Transverse colon (tissue), 4 donors: ENCODE measurements around the gene CD8B2. TPM values are rescaled to one million over a fixed set of nuclear protein-coding genes. Genes with fewer than 3 reads are reported as not detected.

ENCODE experiments used
- DNase-seq: peaks from one replicate; pipeline ENCODE4 v3.0.0-alpha.2; 2019
- H3K27ac ChIP-seq, 4 donors: fragments of 200-600 bp; sonication (generic); 2 replicates each; pipeline ENCODE4 v1.5.1; 2016 to 2018; ENCODE audit warnings: inconsistent platforms in 4 of 4
- H3K27me3 ChIP-seq: fragments of 200-600 bp; sonication (generic); 2 replicates; pipeline ENCODE4 v1.5.1; 2017; ENCODE audit warnings: inconsistent platforms
- H3K36me3 ChIP-seq, 4 donors: fragments of 200-600 bp; sonication (generic); 2 replicates each; pipeline ENCODE4 v1.5.1; 2017 to 2019; ENCODE audit warnings: inconsistent platforms in 4 of 4
- H3K4me1 ChIP-seq, 4 donors: fragments of 200-600 bp; sonication (generic); 2 replicates each; pipeline ENCODE4 v1.5.1; 2017 to 2020; ENCODE audit warnings: inconsistent platforms in 4 of 4
- H3K4me3 ChIP-seq, 4 donors: fragments of 200-600 bp; sonication (generic); 1 replicate in 1 of 4; 2 replicates in 3 of 4; pipeline versions ENCODE4 v1.5.1 to v1.6.1; 2017 to 2019; ENCODE audit warnings: inconsistent platforms in 4 of 4
- H3K9me3 ChIP-seq, 2 donors: fragments of 200-600 bp; sonication (generic); 2 replicates each; pipeline ENCODE4 v1.5.1; 2017 to 2019; ENCODE audit warnings: inconsistent platforms in 2 of 2
- EP300 ChIP-seq: sonication (generic); formaldehyde crosslinking; IDR thresholded peaks from one replicate; pipeline ENCODE4 v1.6.1; 2017; ENCODE audit warnings: antibody characterized with exemption, low read depth
- POLR2A ChIP-seq: fragments of 450-650 bp; IDR thresholded peaks from one replicate; pipeline ENCODE4 v1.6.1; 2016; ENCODE audit warnings: antibody characterized with exemption, mild to moderate bottlenecking, moderate library complexity
- POLR2AphosphoS5 ChIP-seq, 3 donors: sonication (generic); formaldehyde crosslinking; IDR thresholded peaks; one replicate each; pipeline ENCODE4 v1.6.1; 2016; ENCODE audit warnings: antibody characterized with exemption in 3 of 3
- WGBS, 2 donors: methylation state at CpG; one replicate each; pipeline ENCODE4 v1.1.5; 2018; ENCODE audit warnings: low coverage in 1 of 2; 5-methylcytosine and 5-hydroxymethylcytosine counted together
- in situ Hi-C, 4 donors: fragments of 200-750 bp; cut with MboI; loops; one replicate each; pipeline versions ENCODE4 v1.15.0 to v1.15.1; 2017; ENCODE audit warnings: low sequenced_read_pairs in 3 of 4, low pct_ligation_motif_present in 1 of 4, low pct_unique_long_range_greater_than_20kb in 1 of 4
- intact Hi-C: fragments of 100-400 bp; cut with DNase I; formaldehyde crosslinking; loops from one replicate; pipeline ENCODE4 v1.15.1; 2023; ENCODE audit warnings: low total_unique reads
- total RNA-seq, 4 donors: library from RNA; depleted of rRNA; stranded (reverse); fragments of >200 nt; gene quantifications; one replicate each; pipeline ENCODE4 v1.1.0, GENCODE V29; 2016
- TF ChIP-seq, protein P1 (sequence below), 5 experiments: fragments of 200-600 bp in 3 of 5; fragments of 450-650 bp in 2 of 5; sonication (generic) in 3 of 5; IDR thresholded peaks; 1 replicate in 2 of 5; 2 replicates in 3 of 5; pipeline ENCODE4 v1.5.1; 2016 to 2017; ENCODE audit warnings: antibody characterized with exemption in 5 of 5, inconsistent platforms in 3 of 5, mild to moderate bottlenecking in 2 of 5, moderate library complexity in 1 of 5

Gene CD8B2
- total RNA-seq, 4 donors from 2014 or later: not detected

DNA sequence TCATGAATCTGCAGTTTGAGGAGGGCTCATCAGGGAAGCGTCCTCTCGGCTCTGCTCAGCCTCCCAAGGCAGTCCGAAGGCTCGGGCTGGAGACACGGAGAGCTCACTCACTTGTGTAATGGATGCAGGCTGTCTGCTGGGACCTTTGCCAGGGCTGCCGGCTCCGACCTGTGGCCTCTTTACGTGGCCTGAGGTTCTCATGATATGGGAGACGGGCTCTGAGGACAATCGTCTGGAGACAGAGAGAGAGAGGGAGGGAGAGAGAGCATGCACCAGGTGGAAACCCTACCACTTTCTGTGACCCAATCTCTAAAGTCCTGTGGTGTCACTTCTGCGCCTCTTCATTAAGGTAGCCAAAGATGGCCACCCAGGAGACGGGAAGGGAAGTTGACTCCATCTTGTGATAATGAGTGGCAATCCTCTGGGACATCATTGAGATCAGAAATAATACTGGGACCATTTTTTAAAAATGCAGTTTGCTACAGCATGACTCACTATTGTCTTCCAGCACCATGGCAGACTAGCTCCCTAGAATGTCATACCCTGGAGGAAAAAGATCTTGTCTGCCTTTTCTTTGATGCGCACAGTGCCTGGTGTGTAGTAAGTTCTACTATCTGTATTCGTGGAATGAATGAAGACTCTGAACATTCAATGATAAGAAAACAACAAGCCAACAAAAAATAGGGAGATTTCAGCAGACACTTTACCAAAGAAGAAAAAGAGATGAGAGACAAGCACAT lies 60.2 kb downstream of the CD8B2 start:
- no peak for TF ChIP-seq POLR2A
- no peak for TF ChIP-seq EP300
- TF ChIP-seq, protein P1, sequence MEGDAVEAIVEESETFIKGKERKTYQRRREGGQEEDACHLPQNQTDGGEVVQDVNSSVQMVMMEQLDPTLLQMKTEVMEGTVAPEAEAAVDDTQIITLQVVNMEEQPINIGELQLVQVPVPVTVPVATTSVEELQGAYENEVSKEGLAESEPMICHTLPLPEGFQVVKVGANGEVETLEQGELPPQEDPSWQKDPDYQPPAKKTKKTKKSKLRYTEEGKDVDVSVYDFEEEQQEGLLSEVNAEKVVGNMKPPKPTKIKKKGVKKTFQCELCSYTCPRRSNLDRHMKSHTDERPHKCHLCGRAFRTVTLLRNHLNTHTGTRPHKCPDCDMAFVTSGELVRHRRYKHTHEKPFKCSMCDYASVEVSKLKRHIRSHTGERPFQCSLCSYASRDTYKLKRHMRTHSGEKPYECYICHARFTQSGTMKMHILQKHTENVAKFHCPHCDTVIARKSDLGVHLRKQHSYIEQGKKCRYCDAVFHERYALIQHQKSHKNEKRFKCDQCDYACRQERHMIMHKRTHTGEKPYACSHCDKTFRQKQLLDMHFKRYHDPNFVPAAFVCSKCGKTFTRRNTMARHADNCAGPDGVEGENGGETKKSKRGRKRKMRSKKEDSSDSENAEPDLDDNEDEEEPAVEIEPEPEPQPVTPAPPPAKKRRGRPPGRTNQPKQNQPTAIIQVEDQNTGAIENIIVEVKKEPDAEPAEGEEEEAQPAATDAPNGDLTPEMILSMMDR (IDR thresholded peaks at IDR 0.05): no peak
- no peak for TF ChIP-seq POLR2AphosphoS5 (IDR thresholded peaks at IDR 0.05)
- in situ Hi-C loops: loop anchor here in 3 of 4 donors (10.0 to 25.0 kb wide), 2 partner anchors 435 to 443 kb away; no protein-coding TSS in a partner anchor
- intact Hi-C loops: no loop called here
- Histone ChIP-seq H3K27me3 (peaks cover 5% of the 10 kb centered on the region), H3K36me3 (no peaks in the 10 kb centered on the region), H3K4me3 (no peak overlapping the region), H3K27ac (no peak overlapping the region), H3K9me3 (no peaks in the 10 kb centered on the region), H3K4me1 (peaks cover 7 to 19% (median 14%) of the 10 kb centered on the region in 4 donors)
- 45 to 66% methylated on average over 3 to 14 of the region's 14 CpGs for WGBS, 2 donors
- no peak for DNase-seq

DNA sequence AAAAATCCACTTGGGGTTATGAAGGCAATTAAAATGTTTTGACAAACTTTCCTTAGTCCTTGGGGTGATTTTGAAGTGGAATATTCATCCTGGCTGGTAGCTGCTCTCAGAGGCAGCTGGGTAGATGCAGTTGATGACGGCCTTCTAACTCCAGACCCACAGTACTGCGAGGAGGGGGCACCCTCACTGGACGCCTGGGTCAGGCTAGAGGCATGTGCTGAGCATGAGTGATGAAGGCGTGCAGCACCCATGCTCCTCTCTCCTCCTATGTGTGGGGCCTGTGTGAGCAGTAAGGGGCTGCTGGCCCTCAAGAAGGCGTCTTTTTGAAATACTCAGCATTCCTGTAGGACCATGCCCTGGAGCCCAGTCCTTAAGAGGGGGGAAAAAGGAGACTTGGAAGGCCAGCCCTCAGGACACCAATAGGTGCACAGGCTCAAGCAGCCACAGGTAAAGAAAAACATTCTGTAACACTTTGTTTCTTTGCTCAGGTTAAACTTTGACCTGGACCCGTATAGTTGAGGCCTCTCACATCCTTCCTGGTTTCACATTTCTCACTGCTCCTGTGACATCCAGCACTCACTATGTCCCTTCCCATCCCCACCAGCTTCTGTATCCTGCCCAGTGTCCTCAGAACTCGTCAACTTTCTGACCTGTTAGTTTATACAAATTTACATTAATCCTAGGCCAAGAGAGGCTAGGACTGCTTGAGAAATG lies 64.4 kb downstream of the CD8B2 start:
- in situ Hi-C loops (no loop called here), intact Hi-C loops (no loop called here)
- Histone ChIP-seq H3K27me3 (no peaks in the 10 kb centered on the region), H3K9me3 (no peaks in the 10 kb centered on the region), H3K27ac (no peak overlapping the region), H3K36me3 (no peaks in the 10 kb centered on the region), H3K4me1 (peaks cover 4 to 8% (median 6%) of the 10 kb centered on the region in 4 donors), H3K4me3 (no peak overlapping the region)
- no peak for DNase-seq
- WGBS, 2 donors: 20 to 53% methylated on average over 1 to 7 of the region's 7 CpGs
- TF ChIP-seq, protein P1 (IDR thresholded peaks at IDR 0.05): no peak
- TF ChIP-seq POLR2A: no peak
- no peak for TF ChIP-seq POLR2AphosphoS5 (IDR thresholded peaks at IDR 0.05)
- TF ChIP-seq EP300: no peak

DNA sequence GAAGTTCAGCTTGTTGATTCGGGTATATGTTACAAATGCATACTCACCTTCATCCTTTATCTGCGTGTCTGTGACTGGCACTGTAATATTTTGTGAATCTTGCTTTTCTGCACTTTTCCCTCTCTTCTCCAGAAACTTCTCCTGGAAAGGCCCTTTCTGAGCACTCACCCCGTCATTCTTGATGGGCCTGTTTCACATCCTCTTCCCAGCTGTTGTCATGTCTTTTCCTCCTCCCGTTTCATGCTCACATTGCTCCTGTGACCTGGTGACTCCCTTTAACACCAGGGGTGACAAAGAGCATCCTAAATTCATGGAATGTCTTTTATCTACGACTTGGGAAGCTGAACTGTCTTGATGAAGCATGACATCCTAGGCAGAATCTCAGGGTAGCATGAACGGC lies 65.8 kb downstream of the CD8B2 start:
- TF ChIP-seq, protein P1 (IDR thresholded peaks at IDR 0.05): no peak
- TF ChIP-seq POLR2AphosphoS5 (IDR thresholded peaks at IDR 0.05) (no peak), EP300 (no peak), POLR2A (no peak)
- Histone ChIP-seq H3K4me1 (no peaks in the 10 kb centered on the region), H3K4me3 (no peak overlapping the region), H3K9me3 (no peaks in the 10 kb centered on the region), H3K27ac (no peak overlapping the region), H3K27me3 (no peaks in the 10 kb centered on the region), H3K36me3 (no peaks in the 10 kb centered on the region)
- WGBS, 2 donors: 79 to 85% methylated on average over 6 of the region's 6 CpGs
- in situ Hi-C loops (no loop called here), intact Hi-C loops (no loop called here)
- no peak for DNase-seq

DNA sequence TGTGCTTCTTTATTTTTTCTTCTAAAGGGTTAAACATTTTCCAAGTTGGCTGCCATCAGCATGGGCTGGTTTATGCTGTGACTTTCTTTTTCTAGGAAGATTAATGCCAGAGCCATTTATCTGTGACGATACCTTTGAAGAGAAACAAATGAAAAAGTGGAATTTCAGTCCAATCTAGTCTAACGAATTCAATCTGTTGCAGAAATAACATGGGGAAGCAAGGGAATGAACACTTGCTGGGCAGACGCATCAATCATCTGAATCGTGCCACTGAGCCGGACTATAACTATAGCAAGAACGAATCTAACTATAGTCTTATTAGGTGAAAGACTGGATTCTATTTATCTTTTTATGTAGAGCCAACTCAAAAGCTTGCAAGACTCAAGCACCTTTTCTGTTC lies 66.2 kb downstream of the CD8B2 start:
- WGBS, 2 donors: 78 to 82% methylated on average over 6 of the region's 6 CpGs
- in situ Hi-C loops (no loop called here), intact Hi-C loops (no loop called here)
- Histone ChIP-seq H3K4me3 (no peak overlapping the region), H3K27me3 (no peaks in the 10 kb centered on the region), H3K36me3 (no peaks in the 10 kb centered on the region), H3K27ac (no peak overlapping the region), H3K4me1 (no peaks in the 10 kb centered on the region), H3K9me3 (no peaks in the 10 kb centered on the region)
- TF ChIP-seq POLR2A (no peak), POLR2AphosphoS5 (IDR thresholded peaks at IDR 0.05) (no peak), EP300 (no peak)
- TF ChIP-seq, protein P1 (IDR thresholded peaks at IDR 0.05): no peak
- DNase-seq: no peak
